Suprapubic skin (tissue), 4 donors: ENCODE results near the gene LGALS3BP. TPM values are rescaled to one million over a fixed set of nuclear protein-coding genes. Genes with fewer than 3 reads are reported as not detected.

Source experiments
- DNase-seq, 2 donors: peaks; one replicate each; pipeline ENCODE4 v3.0.0-alpha.2; 2019; ENCODE audit warnings: low spot score in 2 of 2
- H3K27ac ChIP-seq: fragments of 200-600 bp; sonication (generic); one replicate; pipeline ENCODE4 v1.5.1; 2019
- H3K27me3 ChIP-seq: fragments of 200-600 bp; sonication (generic); one replicate; pipeline ENCODE4 v1.5.1; 2019
- H3K36me3 ChIP-seq: fragments of 200-600 bp; sonication (generic); one replicate; pipeline ENCODE4 v1.5.1; 2019
- H3K4me1 ChIP-seq: fragments of 200-600 bp; sonication (generic); one replicate; pipeline ENCODE4 v1.5.1; 2019
- H3K4me3 ChIP-seq: fragments of 200-600 bp; sonication (generic); one replicate; pipeline ENCODE4 v1.5.1; 2019; ENCODE audit warnings: mild to moderate bottlenecking
- H3K9me3 ChIP-seq: fragments of 200-600 bp; sonication (generic); one replicate; pipeline ENCODE4 v1.5.1; 2019
- EP300 ChIP-seq: sonication (generic); formaldehyde crosslinking; IDR thresholded peaks from one replicate; pipeline ENCODE4 v1.6.1; 2017; ENCODE audit warnings: antibody characterized with exemption
- POLR2A ChIP-seq, 2 donors: fragments of 450-650 bp; IDR thresholded peaks; one replicate each; pipeline ENCODE4 v1.6.1; 2017; ENCODE audit warnings: antibody characterized with exemption in 2 of 2, mild to moderate bottlenecking in 2 of 2, moderate library complexity in 2 of 2
- POLR2AphosphoS5 ChIP-seq, 3 donors: sonication (generic); formaldehyde crosslinking; IDR thresholded peaks; one replicate each; pipeline ENCODE4 v1.6.1; 2017; ENCODE audit warnings: antibody characterized with exemption in 3 of 3
- WGBS: methylation state at CpG from one replicate; pipeline ENCODE4 v1.1.5; 2018; 5-methylcytosine and 5-hydroxymethylcytosine counted together
- total RNA-seq, 4 donors: library from RNA; depleted of rRNA; stranded (reverse); fragments of >200 nt; gene quantifications; one replicate each; pipeline ENCODE4 v1.1.0, GENCODE V29; 2016
- TF ChIP-seq, protein P1 (sequence below), 2 donors: fragments of 200-600 bp in 1 of 2; fragments of 450-650 bp in 1 of 2; sonication (generic) in 1 of 2; IDR thresholded peaks; one replicate each; pipeline ENCODE4 v1.5.1; 2016 to 2019; ENCODE audit warnings: antibody characterized with exemption in 2 of 2, mild to moderate bottlenecking in 1 of 2, moderate library complexity in 1 of 2

The LGALS3BP gene
- total RNA-seq, 4 donors from 2014 or later = 70.2 to 162 (median 105) TPM

GRCh38 chr17:78970834-78971755, 8.6 kb downstream of the LGALS3BP start:
- no peaks in the 10 kb centered on the region for H3K9me3 ChIP-seq
- peaks cover 31% of the 10 kb centered on the region for H3K4me1 ChIP-seq
- H3K27ac ChIP-seq = no peak overlapping the region
- WGBS = 32% methylated on average over 27 of the region's 33 CpGs
- DNase-seq = peak; percentile 91 to 92
- TF ChIP-seq POLR2A (IDR thresholded peaks at IDR 0.05) (no peak), EP300 (no peak), POLR2AphosphoS5 (IDR thresholded peaks at IDR 0.05) (no peak)
- TF ChIP-seq, protein P1, sequence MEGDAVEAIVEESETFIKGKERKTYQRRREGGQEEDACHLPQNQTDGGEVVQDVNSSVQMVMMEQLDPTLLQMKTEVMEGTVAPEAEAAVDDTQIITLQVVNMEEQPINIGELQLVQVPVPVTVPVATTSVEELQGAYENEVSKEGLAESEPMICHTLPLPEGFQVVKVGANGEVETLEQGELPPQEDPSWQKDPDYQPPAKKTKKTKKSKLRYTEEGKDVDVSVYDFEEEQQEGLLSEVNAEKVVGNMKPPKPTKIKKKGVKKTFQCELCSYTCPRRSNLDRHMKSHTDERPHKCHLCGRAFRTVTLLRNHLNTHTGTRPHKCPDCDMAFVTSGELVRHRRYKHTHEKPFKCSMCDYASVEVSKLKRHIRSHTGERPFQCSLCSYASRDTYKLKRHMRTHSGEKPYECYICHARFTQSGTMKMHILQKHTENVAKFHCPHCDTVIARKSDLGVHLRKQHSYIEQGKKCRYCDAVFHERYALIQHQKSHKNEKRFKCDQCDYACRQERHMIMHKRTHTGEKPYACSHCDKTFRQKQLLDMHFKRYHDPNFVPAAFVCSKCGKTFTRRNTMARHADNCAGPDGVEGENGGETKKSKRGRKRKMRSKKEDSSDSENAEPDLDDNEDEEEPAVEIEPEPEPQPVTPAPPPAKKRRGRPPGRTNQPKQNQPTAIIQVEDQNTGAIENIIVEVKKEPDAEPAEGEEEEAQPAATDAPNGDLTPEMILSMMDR (IDR thresholded peaks at IDR 0.05) = peak; percentile 80 to 82
- H3K36me3 ChIP-seq = no peaks in the 10 kb centered on the region
- no peaks in the 10 kb centered on the region for H3K27me3 ChIP-seq
- no peak overlapping the region for H3K4me3 ChIP-seq

DNA sequence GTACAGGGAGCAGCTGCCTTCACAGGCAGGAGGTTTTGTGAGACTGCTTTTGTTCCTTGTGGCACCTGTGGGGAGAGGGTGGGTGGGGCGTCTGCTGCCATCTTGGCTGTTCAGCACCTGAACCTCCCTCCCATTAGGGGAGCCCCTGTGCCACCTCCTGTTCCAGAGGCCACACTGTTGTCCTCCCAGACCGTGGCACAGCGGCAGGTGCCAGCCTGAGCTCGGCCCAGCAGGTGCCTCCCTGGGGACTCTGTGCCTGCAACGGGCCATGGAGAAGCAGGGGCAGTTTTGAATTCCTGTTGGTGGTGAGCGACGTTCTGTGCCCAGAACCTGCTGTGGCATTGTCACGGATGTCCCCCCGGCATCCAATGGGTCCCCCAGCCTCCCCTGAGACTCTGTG, 9.9 kb downstream of the LGALS3BP start:
- Histone ChIP-seq H3K4me1 (peaks cover 23% of the 10 kb centered on the region), H3K4me3 (no peak overlapping the region), H3K27ac (no peak overlapping the region), H3K36me3 (no peaks in the 10 kb centered on the region), H3K9me3 (no peaks in the 10 kb centered on the region), H3K27me3 (no peaks in the 10 kb centered on the region)
- DNase-seq = no peak
- WGBS = 88% methylated on average over 9 of the region's 9 CpGs
- TF ChIP-seq EP300 (no peak), POLR2A (IDR thresholded peaks at IDR 0.05) (no peak), POLR2AphosphoS5 (IDR thresholded peaks at IDR 0.05) (no peak)
- TF ChIP-seq, protein P1 (IDR thresholded peaks at IDR 0.05) = no peak

- Histone ChIP-seq H3K9me3 (no peaks in the 10 kb centered on the region), H3K4me1 (peaks cover 12% of the 10 kb centered on the region), H3K27ac (no peak overlapping the region), H3K4me3 (no peak overlapping the region), H3K27me3 (no peaks in the 10 kb centered on the region), H3K36me3 (no peaks in the 10 kb centered on the region)
- TF ChIP-seq POLR2A (IDR thresholded peaks at IDR 0.05) (no peak), EP300 (no peak), POLR2AphosphoS5 (IDR thresholded peaks at IDR 0.05) (no peak)
- 93% methylated on average over 9 of the region's 21 CpGs for WGBS
- no peak for DNase-seq
Observed at GRCh38 chr17:78967782-78968362, 11.9 kb downstream of the LGALS3BP start.

DNA sequence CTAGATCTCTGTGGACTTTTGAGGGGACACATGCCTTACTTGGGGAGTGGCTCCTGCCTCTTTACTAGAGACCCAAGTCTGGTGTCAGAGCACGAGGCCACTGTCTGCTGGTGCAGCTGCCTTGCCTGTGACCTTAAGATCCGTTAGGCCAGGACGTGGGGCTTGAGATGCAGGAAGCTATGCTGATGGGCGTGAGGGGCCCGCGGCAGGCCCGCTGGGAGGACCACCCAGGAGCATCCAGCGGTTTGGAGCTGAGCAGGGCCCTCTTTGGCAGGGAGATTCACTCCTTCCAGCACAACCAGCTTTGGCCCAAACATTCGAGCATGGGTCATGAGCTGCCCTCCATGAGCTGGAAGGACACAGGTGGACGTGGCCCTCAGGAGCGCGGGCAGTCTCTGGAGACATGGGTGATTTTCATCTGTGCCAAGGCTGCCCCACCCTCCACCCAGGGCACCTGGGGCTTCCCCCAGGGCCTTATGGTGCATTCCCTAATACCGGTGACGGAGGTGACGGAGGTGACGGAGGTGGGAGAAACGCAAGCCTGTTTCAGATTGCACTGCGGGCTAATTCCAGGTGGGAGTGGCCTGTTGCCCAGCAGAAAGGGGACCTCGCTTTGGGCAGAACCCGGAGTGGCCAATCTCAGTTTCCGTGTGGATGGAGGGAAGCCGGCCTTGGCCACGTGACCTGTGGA, 12.7 kb downstream of the LGALS3BP start:
- H3K27me3 ChIP-seq = no peaks in the 10 kb centered on the region
- TF ChIP-seq POLR2A (IDR thresholded peaks at IDR 0.05) (no peak), EP300 (no peak), POLR2AphosphoS5 (IDR thresholded peaks at IDR 0.05) (no peak)
- TF ChIP-seq, protein P1 (IDR thresholded peaks at IDR 0.05) = no peak
- no peaks in the 10 kb centered on the region for H3K9me3 ChIP-seq
- H3K36me3 ChIP-seq = no peaks in the 10 kb centered on the region
- H3K4me3 ChIP-seq = no peak overlapping the region
- DNase-seq = no peak
- WGBS = 88% methylated on average over 16 of the region's 23 CpGs
- no peak overlapping the region for H3K27ac ChIP-seq
- peaks cover 12% of the 10 kb centered on the region for H3K4me1 ChIP-seq

GRCh38 chr17:78966123-78966813, 13.5 kb downstream of the LGALS3BP start:
- DNase-seq = no peak
- no peaks in the 10 kb centered on the region for H3K27me3 ChIP-seq
- H3K4me1 ChIP-seq = peaks cover 11% of the 10 kb centered on the region
- H3K4me3 ChIP-seq = no peak overlapping the region
- WGBS = 84% methylated on average over 26 of the region's 26 CpGs
- H3K27ac ChIP-seq = no peak overlapping the region
- no peaks in the 10 kb centered on the region for H3K9me3 ChIP-seq
- TF ChIP-seq POLR2AphosphoS5 (IDR thresholded peaks at IDR 0.05) (no peak), POLR2A (IDR thresholded peaks at IDR 0.05) (no peak), EP300 (no peak)
- TF ChIP-seq, protein P1 (IDR thresholded peaks at IDR 0.05) = no peak
- H3K36me3 ChIP-seq = no peaks in the 10 kb centered on the region
